ENCODE results near the gene ZNF723.

- TF ChIP-seq, protein P1, sequence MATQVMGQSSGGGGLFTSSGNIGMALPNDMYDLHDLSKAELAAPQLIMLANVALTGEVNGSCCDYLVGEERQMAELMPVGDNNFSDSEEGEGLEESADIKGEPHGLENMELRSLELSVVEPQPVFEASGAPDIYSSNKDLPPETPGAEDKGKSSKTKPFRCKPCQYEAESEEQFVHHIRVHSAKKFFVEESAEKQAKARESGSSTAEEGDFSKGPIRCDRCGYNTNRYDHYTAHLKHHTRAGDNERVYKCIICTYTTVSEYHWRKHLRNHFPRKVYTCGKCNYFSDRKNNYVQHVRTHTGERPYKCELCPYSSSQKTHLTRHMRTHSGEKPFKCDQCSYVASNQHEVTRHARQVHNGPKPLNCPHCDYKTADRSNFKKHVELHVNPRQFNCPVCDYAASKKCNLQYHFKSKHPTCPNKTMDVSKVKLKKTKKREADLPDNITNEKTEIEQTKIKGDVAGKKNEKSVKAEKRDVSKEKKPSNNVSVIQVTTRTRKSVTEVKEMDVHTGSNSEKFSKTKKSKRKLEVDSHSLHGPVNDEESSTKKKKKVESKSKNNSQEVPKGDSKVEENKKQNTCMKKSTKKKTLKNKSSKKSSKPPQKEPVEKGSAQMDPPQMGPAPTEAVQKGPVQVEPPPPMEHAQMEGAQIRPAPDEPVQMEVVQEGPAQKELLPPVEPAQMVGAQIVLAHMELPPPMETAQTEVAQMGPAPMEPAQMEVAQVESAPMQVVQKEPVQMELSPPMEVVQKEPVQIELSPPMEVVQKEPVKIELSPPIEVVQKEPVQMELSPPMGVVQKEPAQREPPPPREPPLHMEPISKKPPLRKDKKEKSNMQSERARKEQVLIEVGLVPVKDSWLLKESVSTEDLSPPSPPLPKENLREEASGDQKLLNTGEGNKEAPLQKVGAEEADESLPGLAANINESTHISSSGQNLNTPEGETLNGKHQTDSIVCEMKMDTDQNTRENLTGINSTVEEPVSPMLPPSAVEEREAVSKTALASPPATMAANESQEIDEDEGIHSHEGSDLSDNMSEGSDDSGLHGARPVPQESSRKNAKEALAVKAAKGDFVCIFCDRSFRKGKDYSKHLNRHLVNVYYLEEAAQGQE (IDR thresholded peaks at IDR 0.05; ENCODE audit: low read depth) = no peak
- TF ChIP-seq CBX3 (IDR thresholded peaks at IDR 0.05; ENCODE audit: low read depth) = no peak
- TF ChIP-seq POLR2A (IDR thresholded peaks at IDR 0.05; ENCODE audit: borderline replicate concordance, extremely low read depth, insufficient read depth, insufficient read length) = no peak
- TF ChIP-seq POLR2AphosphoS5 (IDR thresholded peaks at IDR 0.05; ENCODE audit: low read depth, low read length) = no peak
- TF ChIP-seq, protein P2, sequence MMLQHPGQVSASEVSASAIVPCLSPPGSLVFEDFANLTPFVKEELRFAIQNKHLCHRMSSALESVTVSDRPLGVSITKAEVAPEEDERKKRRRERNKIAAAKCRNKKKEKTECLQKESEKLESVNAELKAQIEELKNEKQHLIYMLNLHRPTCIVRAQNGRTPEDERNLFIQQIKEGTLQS (IDR thresholded peaks at IDR 0.05) = no peak
- no peak for TF ChIP-seq CTCF (IDR thresholded peaks at IDR 0.05 in 2 of 3, conservative IDR thresholded peaks at IDR 0.05 in 1 of 3; ENCODE audit: borderline replicate concordance in 1 of 3, insufficient read depth in 1 of 3, low read depth in 2 of 3, low read length in 2 of 3)
- no peak for TF ChIP-seq EGR1 (IDR thresholded peaks at IDR 0.05; ENCODE audit: low read depth)
- TF ChIP-seq EZH2phosphoT487 (IDR thresholded peaks at IDR 0.05; ENCODE audit: borderline replicate concordance) = no peak
- TF ChIP-seq SIN3A (IDR thresholded peaks at IDR 0.05; ENCODE audit: low read depth) = no peak
Measured at GRCh38 chr19:22831211-22831610, 880 bp upstream of the ZNF723 start.

Measured in HCT116 (cell line).